GM21423 (cell line): ENCODE data around the gene IDH3G.

Experiments
- ATAC-seq: cut with Tn5 transposase; IDR thresholded peaks from one replicate; pipeline ENCODE4 v1.9.1; 2021; ENCODE audit warnings: mild to moderate bottlenecking, moderate library complexity; ENCODE audit not compliant: unreplicated experiment

The IDH3G gene

GRCh38 chrX:153773741-153774575 lies 20.2 kb downstream of the IDH3G start:
- no peak for ATAC-seq

GRCh38 chrX:153773218-153773611 lies 21.0 kb downstream of the IDH3G start:
- no peak for ATAC-seq

GRCh38 chrX:153772316-153773217 lies 21.6 kb downstream of the IDH3G start:
- ATAC-seq, result no peak

- no peak for ATAC-seq
Measured at GRCh38 chrX:153771415-153772315, 22.5 kb downstream of the IDH3G start.

GRCh38 chrX:153770601-153771414 lies 23.4 kb downstream of the IDH3G start:
- no peak for ATAC-seq

GRCh38 chrX:153769865-153770600 lies 24.1 kb downstream of the IDH3G start:
- ATAC-seq, result no peak

GRCh38 chrX:153769158-153769864 lies 24.9 kb downstream of the IDH3G start:
- ATAC-seq, result no peak

GRCh38 chrX:153768311-153769157 lies 25.6 kb downstream of the IDH3G start:
- ATAC-seq, result no peak

GRCh38 chrX:153767674-153768055 lies 26.5 kb downstream of the IDH3G start:
- ATAC-seq, result no peak

GRCh38 chrX:153766871-153767673 lies 27.1 kb downstream of the IDH3G start:
- ATAC-seq, result no peak

GRCh38 chrX:153766098-153766817 lies 27.9 kb downstream of the IDH3G start:
- ATAC-seq, result no peak

GRCh38 chrX:153765138-153766079 lies 28.8 kb downstream of the IDH3G start:
- no peak for ATAC-seq

- ATAC-seq, result no peak
Measured at GRCh38 chrX:153764786-153765137, 29.4 kb downstream of the IDH3G start.

GRCh38 chrX:153763989-153764755 lies 30.0 kb downstream of the IDH3G start, which contains the start of gene PLXNB3:
Gene PLXNB3 (plus strand): TSS chrX:153764249. CDS start chrX:153765536, 1,287 bp downstream.
- ATAC-seq, result no peak
